Adipocyte (in vitro differentiated cells): ENCODE data around the gene ADGRG6.
"Not testable (repeated sequence)": the region's sequence is repeated elsewhere in the genome, so short reads cannot be mapped to it uniquely, and the experiment has no call there.

Experiments used
- DNase-seq: peaks from one replicate; pipeline ENCODE4 v3.0.0-alpha.2; 2015; ENCODE audit warnings: low read depth
- H3K27me3 ChIP-seq: replicated peaks from 2 replicates; pipeline ENCODE4 v1.7.0; 2013; ENCODE audit warnings: mild to moderate bottlenecking, low read length, moderate library complexity; ENCODE audit not compliant: control insufficient read depth, insufficient read depth
- H3K36me3 ChIP-seq: 2 replicates; pipeline ENCODE4 v1.7.0; 2013; ENCODE audit warnings: low read length, mild to moderate bottlenecking, moderate library complexity; ENCODE audit not compliant: control insufficient read depth, insufficient read depth, severe bottlenecking
- H3K4me1 ChIP-seq: 2 replicates; pipeline ENCODE4 v1.7.0; 2013; ENCODE audit warnings: mild to moderate bottlenecking, low read length, moderate library complexity; ENCODE audit not compliant: control insufficient read depth, insufficient read depth
- H3K4me3 ChIP-seq: 2 replicates; pipeline ENCODE4 v1.7.0; 2013; ENCODE audit warnings: mild to moderate bottlenecking, low read length, moderate library complexity
- H3K9ac ChIP-seq: 2 replicates; pipeline ENCODE4 v1.7.0; 2013; ENCODE audit warnings: mild to moderate bottlenecking, low read length, moderate library complexity
- H3K9me3 ChIP-seq: 2 replicates; pipeline ENCODE4 v1.7.0; 2013; ENCODE audit warnings: mild to moderate bottlenecking, low read length, moderate library complexity; ENCODE audit not compliant: control insufficient read depth

ADGRG6 gene

DNA sequence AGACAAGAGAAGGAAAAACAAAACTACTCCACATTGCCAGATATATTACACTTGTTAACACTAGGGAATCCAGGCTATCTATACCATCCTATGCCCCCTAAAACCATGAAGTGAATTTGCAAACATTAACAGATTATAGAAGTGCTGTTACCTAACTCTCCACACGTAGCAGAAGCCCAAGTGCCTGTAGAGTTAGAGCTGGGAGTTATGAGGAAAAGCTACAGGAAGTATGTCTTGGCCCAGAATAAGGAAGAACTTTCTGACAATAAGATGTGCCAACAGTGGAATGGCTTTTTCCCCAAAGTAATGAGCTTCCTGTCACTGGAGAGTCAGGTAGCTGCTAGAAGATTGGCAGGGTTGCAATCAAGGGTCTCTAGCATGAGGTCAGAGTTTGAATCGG, 32.5 kb downstream of the ADGRG6 start:
- no peaks in the 10 kb centered on the region for H3K36me3 ChIP-seq
- H3K9ac ChIP-seq: no peak overlapping the region
- peaks cover 19% of the 10 kb centered on the region for H3K4me1 ChIP-seq
- no peak overlapping the region for H3K4me3 ChIP-seq
- no peaks in the 10 kb centered on the region for H3K9me3 ChIP-seq
- no peaks in the 10 kb centered on the region for H3K27me3 ChIP-seq
- DNase-seq: no peak

GRCh38 chr6:142335415-142335814, 33.6 kb downstream of the ADGRG6 start:
- H3K36me3 ChIP-seq: no peaks in the 10 kb centered on the region
- no peak overlapping the region for H3K4me3 ChIP-seq
- no peaks in the 10 kb centered on the region for H3K9me3 ChIP-seq
- H3K9ac ChIP-seq: no peak overlapping the region
- peaks cover 19% of the 10 kb centered on the region for H3K4me1 ChIP-seq
- no peaks in the 10 kb centered on the region for H3K27me3 ChIP-seq
- no peak for DNase-seq

DNA sequence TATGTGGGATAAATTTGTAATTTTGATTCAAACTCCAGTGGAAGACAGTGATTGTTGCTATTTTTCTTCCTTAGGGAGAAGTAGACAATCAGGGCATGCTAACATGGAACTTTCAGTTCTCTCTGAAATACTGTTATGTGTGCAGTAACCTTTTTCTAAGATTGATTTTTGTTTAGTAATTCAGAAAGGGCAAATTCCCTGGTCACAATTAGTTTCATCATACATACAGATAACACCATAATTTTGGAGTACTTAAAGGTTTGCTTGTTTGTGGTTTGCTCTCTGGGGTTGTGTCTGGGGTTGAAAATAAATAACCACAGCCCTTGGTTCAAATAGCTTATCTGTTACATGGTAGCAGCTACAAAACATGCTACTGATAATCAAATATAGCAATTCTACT, 34.4 kb downstream of the ADGRG6 start:
- H3K4me1 ChIP-seq: peaks cover 19% of the 10 kb centered on the region
- H3K27me3 ChIP-seq: no peaks in the 10 kb centered on the region
- no peak for DNase-seq
- H3K36me3 ChIP-seq: no peaks in the 10 kb centered on the region
- H3K9me3 ChIP-seq: no peaks in the 10 kb centered on the region
- H3K9ac ChIP-seq: no peak overlapping the region
- H3K4me3 ChIP-seq: no peak overlapping the region

DNA sequence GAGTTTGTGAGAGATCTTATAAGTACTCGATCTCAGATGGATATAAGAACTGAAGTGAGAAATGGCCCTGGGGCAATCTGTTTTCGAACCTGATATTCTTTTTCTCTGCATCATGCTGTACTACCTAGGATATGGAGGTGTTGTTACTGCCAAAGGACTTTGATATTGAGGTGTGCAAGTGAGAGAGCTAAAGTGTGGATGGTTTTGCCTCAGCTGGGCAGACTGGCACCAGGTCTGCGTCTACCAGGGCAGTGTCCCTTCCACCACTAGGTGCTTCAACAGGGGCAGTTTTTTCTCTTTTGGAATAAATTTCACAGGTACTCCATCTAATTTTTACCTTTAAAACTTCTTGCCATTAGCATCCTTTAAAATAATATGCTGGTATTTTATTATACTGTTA, 35.0 kb downstream of the ADGRG6 start:
- H3K9ac ChIP-seq: no peak overlapping the region
- H3K9me3 ChIP-seq: no peaks in the 10 kb centered on the region
- DNase-seq: no peak
- peaks cover 19% of the 10 kb centered on the region for H3K4me1 ChIP-seq
- H3K36me3 ChIP-seq: no peaks in the 10 kb centered on the region
- H3K4me3 ChIP-seq: no peak overlapping the region
- no peaks in the 10 kb centered on the region for H3K27me3 ChIP-seq

GRCh38 chr6:142339113-142339512, 37.3 kb downstream of the ADGRG6 start:
- Histone ChIP-seq H3K36me3 (no peaks in the 10 kb centered on the region), H3K9me3 (no peaks in the 10 kb centered on the region), H3K27me3 (no peaks in the 10 kb centered on the region), H3K4me1 (peaks cover 11% of the 10 kb centered on the region), H3K9ac (no peak overlapping the region), H3K4me3 (no peak overlapping the region)
- no peak for DNase-seq

- Histone ChIP-seq H3K4me3 (no peak overlapping the region), H3K9ac (no peak overlapping the region)
- DNase-seq: no peak
Observed at GRCh38 chr6:142339968-142340658, 38.3 kb downstream of the ADGRG6 start.

GRCh38 chr6:142341855-142342330, 40.1 kb downstream of the ADGRG6 start:
- DNase-seq: no peak
- Histone ChIP-seq H3K27me3 (no peaks in the 10 kb centered on the region), H3K4me1 (no peaks in the 10 kb centered on the region), H3K4me3 (no peak overlapping the region), H3K9ac (no peak overlapping the region), H3K9me3 (no peaks in the 10 kb centered on the region), H3K36me3 (no peaks in the 10 kb centered on the region)

More at GRCh38 chr6:142339968-142340658, 38.3 kb downstream of the ADGRG6 start:
- no peaks in the 10 kb centered on the region for H3K36me3 ChIP-seq
- no peaks in the 10 kb centered on the region for H3K27me3 ChIP-seq
- H3K9me3 ChIP-seq: no peaks in the 10 kb centered on the region
- peaks cover 3% of the 10 kb centered on the region for H3K4me1 ChIP-seq

GRCh38 chr6:142342986-142343385, 41.2 kb downstream of the ADGRG6 start:
- H3K4me1 ChIP-seq: no peaks in the 10 kb centered on the region
- H3K4me3 ChIP-seq: no peak overlapping the region
- H3K36me3 ChIP-seq: no peaks in the 10 kb centered on the region
- H3K27me3 ChIP-seq: no peaks in the 10 kb centered on the region
- H3K9ac ChIP-seq: no peak overlapping the region
- H3K9me3 ChIP-seq: no peaks in the 10 kb centered on the region
- no peak for DNase-seq

DNA sequence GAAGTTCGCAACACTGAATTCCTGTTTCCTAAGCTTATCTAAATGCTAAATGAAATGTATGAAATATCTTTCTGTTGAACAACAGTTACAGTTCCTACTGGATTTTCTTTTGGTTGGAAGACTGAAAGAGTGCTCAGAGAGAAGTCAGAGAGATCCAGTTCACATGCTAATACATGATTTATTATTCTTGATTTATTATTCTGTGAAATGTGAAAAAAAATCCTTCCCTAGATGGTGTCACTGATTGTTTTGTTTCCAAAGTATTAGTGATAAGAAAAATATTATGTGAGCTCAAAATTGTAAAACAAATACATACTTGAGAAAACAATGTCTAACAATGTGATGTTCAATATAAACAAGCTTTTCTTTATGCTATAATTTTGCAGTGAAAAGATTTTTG, 42.1 kb downstream of the ADGRG6 start:
- no peaks in the 10 kb centered on the region for H3K4me1 ChIP-seq
- no peak overlapping the region for H3K4me3 ChIP-seq
- no peak overlapping the region for H3K9ac ChIP-seq
- DNase-seq: no peak
- H3K36me3 ChIP-seq: no peaks in the 10 kb centered on the region
- no peaks in the 10 kb centered on the region for H3K9me3 ChIP-seq
- no peaks in the 10 kb centered on the region for H3K27me3 ChIP-seq

GRCh38 chr6:142345261-142345660, 43.5 kb downstream of the ADGRG6 start:
- Histone ChIP-seq H3K9me3 (no peaks in the 10 kb centered on the region), H3K9ac (no peak overlapping the region), H3K27me3 (no peaks in the 10 kb centered on the region), H3K4me1 (no peaks in the 10 kb centered on the region), H3K36me3 (no peaks in the 10 kb centered on the region), H3K4me3 (no peak overlapping the region)
- no peak for DNase-seq

DNA sequence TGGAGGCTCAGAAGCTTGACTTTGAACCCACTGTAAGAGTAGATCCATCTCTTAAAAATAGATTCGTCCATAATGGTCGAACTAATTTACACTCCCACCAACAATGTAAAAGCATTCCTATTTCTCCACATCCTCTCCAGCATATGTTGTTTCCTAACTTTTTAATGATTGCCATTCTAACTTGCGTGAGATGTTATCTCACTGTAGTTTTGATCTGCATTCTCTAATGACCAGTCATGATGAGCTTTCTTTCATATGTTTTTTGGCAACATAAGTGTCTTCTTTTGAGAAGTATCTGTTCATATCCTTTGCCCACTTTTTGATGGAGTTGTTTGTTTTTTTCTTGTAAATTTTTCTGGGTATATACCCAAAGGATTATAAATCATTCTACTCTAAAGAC, 44.4 kb downstream of the ADGRG6 start:
- H3K4me1 ChIP-seq, H3K4me3 ChIP-seq, H3K27me3 ChIP-seq, H3K9me3 ChIP-seq, DNase-seq, H3K36me3 ChIP-seq, H3K9ac ChIP-seq: not testable (repeated sequence)
